PFSK-1 (cell line): ENCODE results near the gene WDR20.

Experiments
- REST ChIP-seq, 2 experiments: IDR thresholded peaks; 2 replicates each; pipeline versions ENCODE4 v1.6.1 to v1.8.0; 2011 to 2012; ENCODE audit warnings: low read depth in 2 of 2, low read length in 2 of 2, control low read depth in 1 of 2, inconsistent platforms in 1 of 2, mild to moderate bottlenecking in 1 of 2, moderate library complexity in 1 of 2; ENCODE audit not compliant: insufficient read depth in 1 of 2
- TAF1 ChIP-seq: IDR thresholded peaks from 2 replicates; pipeline ENCODE4 v1.6.1; 2012; ENCODE audit warnings: low read length, control low read depth, borderline replicate concordance; ENCODE audit not compliant: insufficient read depth

- TF ChIP-seq REST (IDR thresholded peaks at IDR 0.05; ENCODE audit: insufficient read depth in 1 of 2, low read depth in 2 of 2, low read length in 2 of 2) (no peak), TAF1 (no peak)
Measured at GRCh38 chr14:102141797-102142196, 2.1 kb downstream of the WDR20 start.
